Activated T-helper 17 cell treated with anti-CD3 and anti-CD28 coated beads, Interleukin-2, amount 50 U/mL, for 72 hours (primary cell): ENCODE results near the gene COL6A3. TPM values are rescaled to one million over a fixed set of nuclear protein-coding genes. Genes with fewer than 3 reads are reported as not detected.

ENCODE experiments used
- ATAC-seq: fragments of 150-1000 bp; cut with Tn5 transposase; replicated peaks from 2 replicates; pipeline ENCODE4 v1.10.0; 2021; ENCODE audit warnings: mild to moderate bottlenecking, moderate library complexity
- H3K27ac Mint-ChIP-seq: one replicate; pipeline ENCODE4 v1.8.0; 2022; ENCODE audit warnings: mixed read lengths
- H3K27me3 Mint-ChIP-seq: one replicate; pipeline ENCODE4 v1.8.0; 2022; ENCODE audit warnings: mixed read lengths
- H3K36me3 Mint-ChIP-seq: one replicate; pipeline ENCODE4 v1.8.0; 2022; ENCODE audit warnings: low read depth, mild to moderate bottlenecking, mixed read lengths
- H3K4me1 Mint-ChIP-seq: one replicate; pipeline ENCODE4 v1.8.0; 2022; ENCODE audit warnings: mixed read lengths
- H3K4me3 Mint-ChIP-seq: one replicate; pipeline ENCODE4 v1.8.0; 2022; ENCODE audit warnings: mild to moderate bottlenecking, mixed read lengths
- H3K9me3 Mint-ChIP-seq: one replicate; pipeline ENCODE4 v1.8.0; 2022; ENCODE audit warnings: mixed read lengths
- total RNA-seq, 2 donors: library from RNA; stranded (reverse); gene quantifications; one replicate each; pipeline ENCODE4 v1.2.3, GENCODE V29; 2022

Gene COL6A3
- total RNA-seq, 2 donors from 2014 or later = 10.6 to 30.7 TPM

DNA sequence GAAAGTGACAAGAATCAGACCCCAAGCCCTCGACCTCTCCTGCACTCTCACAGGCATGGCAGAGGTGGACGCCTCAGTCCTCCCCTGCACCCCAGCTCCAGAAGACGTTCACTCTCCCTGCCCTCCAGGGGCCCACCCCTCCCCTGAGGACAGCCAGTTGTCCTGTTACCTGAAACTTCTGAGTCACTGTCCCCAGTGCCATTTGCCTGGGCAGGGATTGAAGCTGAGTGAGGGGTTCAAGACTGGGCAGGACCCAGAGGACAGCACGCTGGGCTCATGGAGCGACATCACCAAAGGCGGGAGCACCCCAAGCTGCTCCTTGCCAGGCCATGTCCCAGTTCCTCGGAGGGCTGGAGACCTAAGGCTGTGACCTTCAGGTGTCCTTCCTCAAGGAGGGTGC lies 34.2 kb upstream of the COL6A3 start:
- Mint-ChIP-seq H3K9me3 (no peaks in the 10 kb centered on the region), H3K4me1 (peaks cover 10% of the 10 kb centered on the region), H3K4me3 (no peak overlapping the region), H3K27ac (no peak overlapping the region), H3K36me3 (no peaks in the 10 kb centered on the region), H3K27me3 (no peaks in the 10 kb centered on the region)
- ATAC-seq = no peak

DNA sequence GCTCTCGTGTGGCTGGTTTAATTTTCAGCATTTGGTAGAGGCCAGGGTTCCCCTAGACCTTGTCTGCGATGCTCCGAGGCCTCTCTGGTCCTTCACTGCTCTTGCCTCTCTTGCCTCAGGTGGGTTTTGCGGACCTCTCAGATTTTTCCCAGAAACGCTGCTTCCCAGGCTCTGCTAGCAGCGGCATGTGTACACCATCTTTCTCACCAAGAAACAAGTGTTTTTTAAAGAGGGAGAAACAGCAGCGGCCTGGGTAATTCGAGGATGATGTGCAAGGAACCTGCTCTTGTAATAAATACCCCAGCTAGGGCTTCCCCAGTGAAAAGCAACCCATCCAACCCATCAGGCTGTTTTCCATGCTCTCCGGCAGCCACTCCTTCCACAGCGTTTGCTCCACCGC lies 33.5 kb upstream of the COL6A3 start:
- Mint-ChIP-seq H3K4me3 (no peak overlapping the region), H3K4me1 (peaks cover 14% of the 10 kb centered on the region), H3K27ac (no peak overlapping the region), H3K27me3 (no peaks in the 10 kb centered on the region), H3K36me3 (no peaks in the 10 kb centered on the region), H3K9me3 (no peaks in the 10 kb centered on the region)
- ATAC-seq = no peak

GRCh38 chr2:237446338-237446665 lies 32.3 kb upstream of the COL6A3 start:
- Mint-ChIP-seq H3K4me3 (no peak overlapping the region), H3K27me3 (no peaks in the 10 kb centered on the region), H3K9me3 (no peaks in the 10 kb centered on the region), H3K27ac (no peak overlapping the region), H3K36me3 (no peaks in the 10 kb centered on the region), H3K4me1 (peaks cover 26% of the 10 kb centered on the region)
- no peak for ATAC-seq

DNA sequence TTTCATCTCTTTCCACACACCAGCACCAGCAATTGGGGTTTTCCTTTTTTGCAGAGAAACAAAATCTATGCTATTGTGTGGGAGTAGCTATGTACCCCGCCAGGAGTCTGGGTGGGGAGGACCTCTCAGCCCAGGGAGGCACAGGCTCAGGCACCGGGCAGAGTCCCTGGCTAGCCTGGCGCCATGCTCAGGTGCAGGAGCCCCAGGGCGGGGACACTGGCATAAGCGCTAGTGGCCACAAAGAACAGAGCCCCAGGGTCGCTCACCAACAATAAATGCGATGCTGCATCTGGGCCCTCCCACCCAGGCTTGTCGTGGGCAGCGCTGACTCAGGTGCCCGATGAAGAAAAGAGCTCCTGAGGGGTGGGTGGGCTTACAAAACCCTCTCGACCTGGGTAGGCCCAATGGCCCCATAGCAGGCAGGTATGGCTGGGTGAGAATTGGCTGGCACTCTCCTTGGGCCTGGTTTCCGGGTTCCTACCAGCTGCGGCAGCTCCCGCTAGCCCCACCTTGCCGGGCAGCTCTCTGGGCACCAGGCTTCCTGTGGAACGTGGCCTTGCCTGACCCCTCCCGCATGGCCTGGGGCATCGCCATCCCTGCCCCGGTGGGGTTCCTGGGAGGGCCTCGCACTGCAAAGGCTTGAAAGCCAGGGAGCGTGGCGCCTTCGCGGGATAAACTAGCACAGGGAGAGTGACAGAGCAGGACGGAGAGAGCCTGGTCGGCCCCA lies 31.8 kb upstream of the COL6A3 start:
- Mint-ChIP-seq H3K36me3 (no peaks in the 10 kb centered on the region), H3K27ac (no peak overlapping the region), H3K27me3 (no peaks in the 10 kb centered on the region), H3K4me3 (no peak overlapping the region), H3K4me1 (peaks cover 31% of the 10 kb centered on the region), H3K9me3 (no peaks in the 10 kb centered on the region)
- ATAC-seq = no peak

DNA sequence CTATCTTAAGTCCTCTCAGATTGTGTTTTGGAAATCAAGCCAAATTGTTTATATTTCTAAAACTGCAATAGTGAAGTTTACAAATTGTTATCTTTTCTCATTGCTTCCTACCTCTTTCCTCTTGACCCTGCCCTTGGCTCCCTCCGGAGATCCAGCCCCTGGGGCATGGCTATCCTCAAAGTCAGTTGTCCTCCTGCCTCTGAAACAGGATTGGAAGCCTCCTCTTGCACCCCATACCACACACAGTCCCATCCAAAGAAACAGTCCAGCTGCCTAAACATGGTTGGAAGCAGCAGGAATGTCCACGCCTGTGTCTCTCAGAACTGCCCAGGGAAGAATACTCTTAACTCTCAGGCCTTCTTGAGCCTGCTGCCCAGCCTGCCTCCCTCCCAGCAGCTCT lies 30.1 kb upstream of the COL6A3 start:
- no peak for ATAC-seq
- Mint-ChIP-seq H3K9me3 (no peaks in the 10 kb centered on the region), H3K27ac (no peak overlapping the region), H3K4me1 (peaks cover 36% of the 10 kb centered on the region), H3K27me3 (no peaks in the 10 kb centered on the region), H3K36me3 (no peaks in the 10 kb centered on the region), H3K4me3 (no peak overlapping the region)

DNA sequence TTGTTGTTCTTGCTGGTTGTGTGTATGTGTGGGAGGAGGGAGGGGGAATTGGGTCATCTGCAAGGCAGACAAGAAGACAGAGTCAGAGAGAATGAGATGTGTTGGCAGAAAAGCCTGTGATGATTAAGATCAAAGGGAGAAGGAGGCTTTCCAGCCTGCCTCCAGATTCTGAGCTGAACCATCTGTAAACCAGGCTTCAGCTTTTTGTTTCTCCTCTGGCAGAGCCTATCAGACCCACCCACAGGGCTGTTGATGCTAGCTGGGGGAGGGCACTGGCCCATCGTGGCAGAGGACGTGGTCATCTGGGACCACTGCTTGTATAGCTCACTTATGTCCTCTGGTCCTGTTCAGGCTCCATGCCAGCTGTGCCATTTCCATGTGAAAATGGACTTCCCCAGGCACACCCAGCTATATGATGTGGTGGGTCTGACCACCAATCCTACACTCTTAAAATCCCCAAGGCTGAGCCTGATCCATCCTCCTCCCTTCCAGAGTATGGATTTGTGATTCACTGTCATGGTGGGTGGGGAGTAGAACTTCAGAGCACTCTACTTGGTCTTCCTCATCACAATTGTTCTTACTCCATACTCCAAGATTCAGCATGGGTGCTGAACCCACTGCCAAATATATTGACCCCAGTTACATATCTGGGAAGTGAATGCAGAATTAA lies 27.8 kb upstream of the COL6A3 start:
- peak; percentile 78 for ATAC-seq
- H3K36me3 Mint-ChIP-seq = no peaks in the 10 kb centered on the region
- peak overlapping the region; percentile 49 for H3K4me3 Mint-ChIP-seq
- H3K27ac Mint-ChIP-seq = peak overlapping the region; percentile 90
- H3K9me3 Mint-ChIP-seq = no peaks in the 10 kb centered on the region
- H3K27me3 Mint-ChIP-seq = no peaks in the 10 kb centered on the region
- H3K4me1 Mint-ChIP-seq = peaks cover 46% of the 10 kb centered on the region

- Mint-ChIP-seq H3K9me3 (no peaks in the 10 kb centered on the region), H3K4me1 (peaks cover 52% of the 10 kb centered on the region), H3K4me3 (peak overlapping the region; percentile 49), H3K27ac (peak overlapping the region; percentile 90), H3K36me3 (no peaks in the 10 kb centered on the region), H3K27me3 (no peaks in the 10 kb centered on the region)
- ATAC-seq = peak; percentile 78
These were observed 26.9 kb upstream of the COL6A3 start for GRCh38 chr2:237440819-237441281.

DNA sequence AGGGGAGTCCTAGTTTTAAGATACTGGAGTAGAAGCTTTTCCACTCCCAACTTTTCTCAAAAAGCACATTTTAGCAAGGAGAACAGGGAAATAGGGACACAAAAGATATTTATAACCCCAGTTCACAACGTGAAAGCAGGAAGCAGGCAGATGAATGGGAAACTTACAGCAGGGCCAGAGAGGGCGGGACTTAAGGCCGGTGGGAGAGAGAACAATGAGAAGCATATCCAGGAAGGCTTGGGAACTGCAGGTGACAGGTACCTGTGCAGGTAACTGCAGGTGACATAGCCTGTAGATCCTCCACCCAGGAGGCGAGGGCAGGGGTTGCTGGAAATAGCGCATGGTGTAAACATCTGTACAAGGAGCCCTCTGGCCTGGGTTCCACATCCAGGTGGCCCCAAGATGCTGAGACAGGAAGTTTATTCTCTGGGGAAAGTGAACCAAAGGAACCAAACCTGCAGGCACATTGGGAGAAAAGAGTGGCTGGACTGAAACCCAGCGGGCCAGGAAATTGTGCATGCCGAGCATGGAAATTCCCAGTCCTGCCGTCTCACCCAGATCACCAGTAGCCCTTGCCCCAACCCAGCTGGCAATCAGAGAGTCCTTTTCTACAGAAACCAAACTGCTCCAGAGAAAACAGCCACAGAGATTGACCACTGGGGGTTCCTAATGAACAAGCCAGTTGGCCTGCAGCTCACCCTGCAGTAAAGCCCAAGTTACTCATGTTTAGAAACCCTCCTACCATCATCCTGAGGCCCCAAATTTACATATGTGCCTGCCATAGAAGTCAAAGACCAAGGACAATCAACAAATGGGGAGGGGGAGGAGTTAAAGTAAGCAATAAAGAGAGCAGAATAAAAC lies 24.3 kb upstream of the COL6A3 start:
- no peaks in the 10 kb centered on the region for H3K27me3 Mint-ChIP-seq

GRCh38 chr2:237437566-237437965 lies 23.6 kb upstream of the COL6A3 start:
- ATAC-seq = no peak
- H3K9me3 Mint-ChIP-seq = no peaks in the 10 kb centered on the region
- peak overlapping the region; percentile 88 for H3K27ac Mint-ChIP-seq
- H3K4me1 Mint-ChIP-seq = peaks cover 67% of the 10 kb centered on the region
- peak overlapping the region; percentile 69 for H3K4me3 Mint-ChIP-seq
- no peaks in the 10 kb centered on the region for H3K27me3 Mint-ChIP-seq
- peaks cover 20% of the 10 kb centered on the region for H3K36me3 Mint-ChIP-seq

More for the DNA sequence above, 24.3 kb upstream of the COL6A3 start:
- peaks cover 65% of the 10 kb centered on the region for H3K4me1 Mint-ChIP-seq
- H3K27ac Mint-ChIP-seq = peak overlapping the region; percentile 88
- peaks cover 13% of the 10 kb centered on the region for H3K36me3 Mint-ChIP-seq
- no peaks in the 10 kb centered on the region for H3K9me3 Mint-ChIP-seq
- H3K4me3 Mint-ChIP-seq = peak overlapping the region; percentile 69
- peak; percentile 25 for ATAC-seq

GRCh38 chr2:237435844-237436587 lies 22.1 kb upstream of the COL6A3 start:
- H3K4me1 Mint-ChIP-seq = peaks cover 64% of the 10 kb centered on the region
- peak overlapping the region; percentile 93 for H3K4me3 Mint-ChIP-seq
- no peaks in the 10 kb centered on the region for H3K27me3 Mint-ChIP-seq
- peaks cover 36% of the 10 kb centered on the region for H3K36me3 Mint-ChIP-seq
- H3K9me3 Mint-ChIP-seq = no peaks in the 10 kb centered on the region
- ATAC-seq = no peak
- H3K27ac Mint-ChIP-seq = peak overlapping the region; percentile 98

GRCh38 chr2:237434866-237435311 lies 20.9 kb upstream of the COL6A3 start:
- H3K4me3 Mint-ChIP-seq = peak overlapping the region; percentile 93
- H3K4me1 Mint-ChIP-seq = peaks cover 53% of the 10 kb centered on the region
- H3K36me3 Mint-ChIP-seq = peaks cover 45% of the 10 kb centered on the region
- H3K27me3 Mint-ChIP-seq = no peaks in the 10 kb centered on the region
- ATAC-seq = peak; percentile 38
- no peaks in the 10 kb centered on the region for H3K9me3 Mint-ChIP-seq
- peak overlapping the region; percentile 98 for H3K27ac Mint-ChIP-seq

GRCh38 chr2:237433920-237434676 lies 20.1 kb upstream of the COL6A3 start:
- Mint-ChIP-seq H3K9me3 (no peaks in the 10 kb centered on the region), H3K27ac (peak overlapping the region; percentile 98), H3K27me3 (no peaks in the 10 kb centered on the region), H3K36me3 (peaks cover 45% of the 10 kb centered on the region), H3K4me1 (peaks cover 59% of the 10 kb centered on the region), H3K4me3 (peak overlapping the region; percentile 93)
- ATAC-seq = no peak

DNA sequence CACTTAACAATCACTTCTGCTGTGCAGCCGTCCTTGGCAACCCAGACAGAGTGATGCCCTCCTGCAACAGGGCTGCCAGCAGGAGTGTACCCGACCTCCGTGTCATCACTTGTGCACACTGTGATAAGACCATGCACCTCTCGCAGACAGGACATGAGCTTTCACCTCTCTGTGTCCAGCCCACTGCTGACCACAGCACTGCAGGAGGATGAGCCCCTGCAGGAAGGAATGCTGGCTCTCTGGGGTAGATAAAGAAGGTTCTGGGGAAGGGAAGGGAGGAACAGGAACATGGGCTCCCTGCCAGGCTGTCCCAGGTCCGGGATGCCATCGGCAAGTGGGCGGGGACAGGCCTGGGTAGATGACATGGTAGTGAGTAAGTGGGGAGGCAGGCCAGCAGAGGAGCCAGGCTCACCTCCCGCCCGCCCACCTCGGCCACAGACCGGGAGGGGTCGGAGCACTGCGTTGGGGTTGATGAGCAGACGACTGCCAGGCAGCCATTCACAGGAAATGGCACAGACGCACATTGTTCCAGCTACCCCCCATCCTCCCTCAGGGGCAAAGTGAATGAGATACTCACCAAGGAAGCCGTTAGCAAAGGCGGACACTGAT lies 18.6 kb upstream of the COL6A3 start:
- H3K27ac Mint-ChIP-seq = peak overlapping the region; percentile 98
- no peaks in the 10 kb centered on the region for H3K9me3 Mint-ChIP-seq
- H3K36me3 Mint-ChIP-seq = peaks cover 55% of the 10 kb centered on the region
- no peaks in the 10 kb centered on the region for H3K27me3 Mint-ChIP-seq
- peaks cover 64% of the 10 kb centered on the region for H3K4me1 Mint-ChIP-seq
- peak; percentile 69 for ATAC-seq
- H3K4me3 Mint-ChIP-seq = peak overlapping the region; percentile 93
